HCT116 (cell line): ENCODE measurements around the gene ARRDC2. TPM values are rescaled to one million over a fixed set of nuclear protein-coding genes. Genes with fewer than 3 reads are reported as not detected.

ENCODE experiments used
- ATAC-seq: fragments of 200-7000 bp; cut with Tn5 transposase; 2 replicates; pipeline ENCODE4 v1.9.1; 2020; ENCODE audit warnings: mild to moderate bottlenecking, moderate library complexity
- BruUV-seq: library from RNA; stranded (reverse); fragments of 400-500 nt; replicated peaks from 2 replicates; lab custom pipeline; 2021; lab: Mats Ljungman, UMichigan
- CTCF ChIA-PET: fragments of 300-600 bp; sonication (Branson Sonifier 250); formaldehyde crosslinking; loops from one replicate; lab custom pipeline; 2021; ENCODE audit warnings: antibody characterized with exemption; lab: Charles Lee
- POLR2A ChIA-PET: fragments of 300-600, 350-600 bp; sonication (Branson Sonifier 250); formaldehyde crosslinking; loops from one replicate; lab custom pipeline; 2021; ENCODE audit warnings: antibody characterized with exemption; lab: Charles Lee
- RAD21 ChIA-PET, 2 experiments: fragments of 300-600 bp; sonication (Branson Sonifier 250); formaldehyde crosslinking; loops; one replicate each; lab custom pipeline; 2023; ENCODE audit warnings: low total read pairs in 2 of 2; ENCODE audit not compliant: uncharacterized antibody in 2 of 2, unreplicated experiment in 2 of 2, low non-redundant PET in 1 of 2; lab: Charles Lee
- DNase-seq: peaks from one replicate; pipeline ENCODE4 v3.0.0-alpha.2; 2010; ENCODE audit warnings: low read depth, low spot score
- H2AFZ ChIP-seq: fragments of 200-600 bp; shearing (Covaris generic), sonication (generic); 2 replicates; pipeline ENCODE4 v1.6.1; 2017; ENCODE audit warnings: low read depth, mixed run types, mixed read lengths, antibody characterized with exemption, low read length; ENCODE audit not compliant: poor library complexity, severe bottlenecking
- H3K27ac ChIP-seq: 2 replicates; pipeline ENCODE4 v1.5.1; 2012; ENCODE audit warnings: low read depth, low read length
- H3K27me3 ChIP-seq: fragments of 200-600 bp; sonication (generic); 2 replicates; pipeline ENCODE4 v1.6.1; 2016; ENCODE audit warnings: mixed run types, low read length, mixed read lengths; ENCODE audit not compliant: insufficient read depth
- H3K36me3 ChIP-seq, 2 experiments: fragments of 200-500 bp in 1 of 2; fragments of 200-600 bp in 1 of 2; sonication (Bioruptor generic) in 1 of 2; sonication (generic) in 1 of 2; 2 replicates each; pipeline versions ENCODE4 v1.5.1 to v1.6.1; 2014 to 2016; ENCODE audit warnings: low read length in 2 of 2, inconsistent platforms in 1 of 2, mixed read lengths in 1 of 2, mixed run types in 1 of 2; ENCODE audit not compliant: insufficient read depth in 2 of 2, control insufficient read depth in 1 of 2
- H3K4me1 ChIP-seq, 2 experiments: fragments of 200-600 bp in 1 of 2; sonication (generic) in 1 of 2; 2 replicates each; pipeline versions ENCODE4 v1.5.1 to v1.6.1; 2012 to 2017; ENCODE audit warnings: low read length in 2 of 2, inconsistent platforms in 1 of 2, mild to moderate bottlenecking in 1 of 2, mixed read lengths in 1 of 2, mixed run types in 1 of 2, moderate library complexity in 1 of 2; ENCODE audit not compliant: insufficient read depth in 2 of 2, control insufficient read depth in 1 of 2
- H3K4me2 ChIP-seq: fragments of 200-600 bp; sonication (generic); 2 replicates; pipeline ENCODE4 v1.6.1; 2017; ENCODE audit warnings: mixed run types, low read length, mixed read lengths
- H3K4me3 ChIP-seq, 2 experiments: fragments of 200-600 bp in 1 of 2; sonication (generic) in 1 of 2; replicated peaks in 1 of 2; 2 replicates each; pipeline ENCODE4 v1.5.1; 2011 to 2016; ENCODE audit warnings: low read length in 2 of 2, control low read depth in 1 of 2, low read depth in 1 of 2, mild to moderate bottlenecking in 1 of 2, mixed read lengths in 1 of 2, mixed run types in 1 of 2
- H3K79me2 ChIP-seq: fragments of 200-600 bp; sonication (generic); 2 replicates; pipeline ENCODE4 v1.6.1; 2017; ENCODE audit warnings: mild to moderate bottlenecking, mixed run types, low read length, moderate library complexity, mixed read lengths; ENCODE audit not compliant: insufficient read depth
- H3K9ac ChIP-seq: fragments of 200-600 bp; sonication (generic); 2 replicates; pipeline ENCODE4 v1.6.1; 2016; ENCODE audit warnings: low read length, mixed read lengths
- H3K9me2 ChIP-seq: fragments of 200-600 bp; sonication (generic), shearing (Covaris generic); 2 replicates; pipeline ENCODE4 v1.6.1; 2017; ENCODE audit warnings: mixed run types, mild to moderate bottlenecking, moderate library complexity; ENCODE audit not compliant: insufficient read depth
- H3K9me3 ChIP-seq, 2 experiments: fragments of 200-500 bp in 1 of 2; fragments of 200-600 bp in 1 of 2; sonication (Bioruptor generic) in 1 of 2; sonication (generic) in 1 of 2; 2 replicates each; pipeline ENCODE4 v1.6.1; 2014 to 2017; ENCODE audit warnings: low read length in 2 of 2, mixed read lengths in 2 of 2, inconsistent platforms in 1 of 2, low read depth in 1 of 2, mild to moderate bottlenecking in 1 of 2, mixed run types in 1 of 2, moderate library complexity in 1 of 2; ENCODE audit not compliant: control insufficient read depth in 1 of 2, insufficient read depth in 1 of 2
- H4K20me1 ChIP-seq: fragments of 200-600 bp; sonication (generic), shearing (Covaris generic); 2 replicates; pipeline ENCODE4 v1.6.1; 2017; ENCODE audit warnings: mixed run types, mild to moderate bottlenecking, moderate library complexity; ENCODE audit not compliant: insufficient read depth
- CEBPB ChIP-seq: IDR thresholded peaks from 2 replicates; pipeline ENCODE4 v1.6.1; 2012; ENCODE audit warnings: low read depth
- EGR1 ChIP-seq: IDR thresholded peaks from 2 replicates; pipeline ENCODE4 v1.6.1; 2012; ENCODE audit warnings: low read depth
- ELF1 ChIP-seq: IDR thresholded peaks from 2 replicates; pipeline ENCODE4 v1.6.1; 2012; ENCODE audit warnings: low read depth, borderline replicate concordance
- EZH2 ChIP-seq: fragments of 200-600 bp; sonication (generic); IDR thresholded peaks from 2 replicates; pipeline ENCODE4 v1.6.1; 2017; ENCODE audit warnings: antibody characterized with exemption, mixed run types
- EZH2phosphoT487 ChIP-seq: fragments of 200-600 bp; IDR thresholded peaks from 2 replicates; pipeline ENCODE4 v1.6.1; 2018; ENCODE audit warnings: antibody characterized with exemption, borderline replicate concordance
- FOSL1 ChIP-seq: IDR thresholded peaks from 2 replicates; pipeline ENCODE4 v1.6.1; 2012; ENCODE audit warnings: low read depth
- POLR2A ChIP-seq: IDR thresholded peaks from 2 replicates; pipeline ENCODE4 v1.7.0; 2011; ENCODE audit warnings: borderline replicate concordance; ENCODE audit not compliant: insufficient read depth, insufficient read length; ENCODE audit errors: extremely low read depth
- RAD21 ChIP-seq: IDR thresholded peaks from 2 replicates; pipeline ENCODE4 v1.6.1; 2012; ENCODE audit warnings: low read depth, mild to moderate bottlenecking
- SIN3A ChIP-seq: IDR thresholded peaks from 2 replicates; pipeline ENCODE4 v1.6.1; 2012; ENCODE audit warnings: low read depth
- SP1 ChIP-seq: IDR thresholded peaks from 2 replicates; pipeline ENCODE4 v1.6.1; 2012; ENCODE audit warnings: low read depth
- SRF ChIP-seq: IDR thresholded peaks from 2 replicates; pipeline ENCODE4 v1.6.1; 2012; ENCODE audit warnings: low read depth
- TCF7L2 ChIP-seq: IDR thresholded peaks from 2 replicates; pipeline ENCODE4 v1.7.0; 2011; ENCODE audit warnings: borderline replicate concordance, inconsistent platforms; ENCODE audit not compliant: insufficient read depth, insufficient read length; ENCODE audit errors: extremely low read depth
- YY1 ChIP-seq: IDR thresholded peaks from 2 replicates; pipeline ENCODE4 v1.6.1; 2011; ENCODE audit warnings: low read length, low read depth, moderate library complexity, mild to moderate bottlenecking; ENCODE audit not compliant: insufficient replicate concordance; ENCODE audit errors: extremely low read depth
- ZNF274 ChIP-seq: fragments of 200-500 bp; sonication (Bioruptor generic); IDR thresholded peaks from 2 replicates; pipeline ENCODE4 v1.6.1; 2014; ENCODE audit warnings: mild to moderate bottlenecking, low read depth, low read length, inconsistent platforms
- intact Hi-C: fragments of 100-400 bp; cut with micrococcal nuclease; formaldehyde crosslinking; loops from 2 replicates; pipeline ENCODE4 v1.10.0; 2022
- total RNA-seq: library from RNA; stranded (reverse); gene quantifications from one replicate; pipeline ENCODE4 v1.2.1, GENCODE V29; 2021; ENCODE audit not compliant: unreplicated experiment
- TF ChIP-seq, protein P1 (sequence below): IDR thresholded peaks from 2 replicates; pipeline ENCODE4 v1.6.1; 2011; ENCODE audit warnings: mild to moderate bottlenecking, low read length, moderate library complexity; ENCODE audit not compliant: insufficient replicate concordance; ENCODE audit errors: extremely low read depth
- TF ChIP-seq, protein P2 (sequence below), 3 experiments: fragments of 200-600 bp in 1 of 3; sonication (generic) in 1 of 3; IDR thresholded peaks in 2 of 3; conservative IDR thresholded peaks in 1 of 3; 2 replicates each; pipeline ENCODE4 v1.5.1; 2012 to 2017; ENCODE audit warnings: low read depth in 2 of 3, low read length in 2 of 3, antibody characterized with exemption in 1 of 3, borderline replicate concordance in 1 of 3, control low read depth in 1 of 3, mild to moderate bottlenecking in 1 of 3, mixed read lengths in 1 of 3, mixed run types in 1 of 3, moderate library complexity in 1 of 3; ENCODE audit not compliant: insufficient read depth in 1 of 3
- TF ChIP-seq, protein P3 (sequence below): IDR thresholded peaks from 2 replicates; pipeline ENCODE4 v1.6.1; 2012
- TF ChIP-seq, protein P4 (sequence below): IDR thresholded peaks from 2 replicates; pipeline ENCODE4 v1.6.1; 2012
- TF ChIP-seq, protein P5 (sequence below): IDR thresholded peaks from 2 replicates; pipeline ENCODE4 v1.6.1; 2012; ENCODE audit warnings: low read depth

The ARRDC2 gene
- total RNA-seq, 1 experiment from 2014 or later = 36.5 TPM

DNA sequence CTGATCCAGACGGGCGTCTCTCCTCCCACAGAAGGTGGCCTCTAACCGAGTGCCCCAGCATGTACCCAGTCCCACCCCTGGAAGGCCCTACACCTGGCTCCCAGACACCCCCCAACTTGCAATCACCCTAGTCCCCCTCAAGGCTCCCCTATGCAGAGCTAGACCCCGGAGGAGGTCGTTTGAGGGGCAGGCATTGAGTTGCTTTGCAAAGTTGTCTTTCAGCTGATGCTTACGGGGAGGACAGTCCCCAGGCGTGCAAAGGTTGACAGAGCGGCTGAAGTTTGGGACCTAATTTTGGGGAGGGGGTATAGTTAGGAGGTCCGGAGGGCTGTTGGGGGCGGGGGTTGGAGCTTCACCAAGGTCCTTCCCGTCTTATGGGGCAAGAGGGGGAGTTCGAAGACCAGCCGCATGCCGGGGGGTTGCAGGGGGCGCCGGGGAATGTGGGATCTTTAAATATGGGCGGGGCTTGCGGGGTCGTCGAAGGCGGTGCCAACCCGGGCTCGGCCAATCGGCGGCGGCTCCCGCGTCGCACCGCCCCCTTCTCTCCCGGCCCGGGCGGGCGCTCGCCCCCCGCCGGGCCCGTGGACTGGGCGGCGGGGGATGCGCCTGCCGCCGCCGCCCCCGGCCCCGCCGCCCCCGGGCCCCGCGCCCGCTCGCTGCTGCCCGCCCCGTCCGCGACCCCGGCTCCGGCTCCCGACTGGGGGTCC lies 41.3 kb upstream of the ARRDC2 start, which contains the start of gene KCNN1:
Gene KCNN1 (plus strand): TSS at position 558 of the 707 bp plus-strand sequence. CDS start 6,782 bp downstream, outside the sequence.
- H3K27me3 ChIP-seq = no peaks in the 10 kb centered on the region
- no peaks in the 10 kb centered on the region for H3K79me2 ChIP-seq
- POLR2A ChIA-PET = no interaction called here
- no peaks in the 10 kb centered on the region for H3K9me2 ChIP-seq
- RAD21 ChIA-PET = no interaction called here
- no peak within 1 kb of the TSS for H3K9ac ChIP-seq
- H4K20me1 ChIP-seq = no peaks in the 10 kb centered on the region
- H3K9me3 ChIP-seq = no peaks in the 10 kb centered on the region
- intact Hi-C loops = no loop called here
- no TSS peak for BruUV-seq
- CTCF ChIA-PET = no interaction called here
- ATAC-seq = peak; percentile 52
- DNase-seq = no peak
- no peak within 1 kb of the TSS for H3K27ac ChIP-seq
- H3K4me3 ChIP-seq = no peak within 1 kb of the TSS
- H3K4me1 ChIP-seq = peaks cover 0 to 10% of the 10 kb centered on the region in 2 experiments; a peak in 2 of 4 replicates
- no peak within 1 kb of the TSS for H2AFZ ChIP-seq
- no peaks in the 10 kb centered on the region for H3K36me3 ChIP-seq
- no peak for TF ChIP-seq FOSL1
- no peak for TF ChIP-seq SIN3A
- no peak for TF ChIP-seq POLR2A
- TF ChIP-seq YY1 = no peak
- TF ChIP-seq, protein P1, sequence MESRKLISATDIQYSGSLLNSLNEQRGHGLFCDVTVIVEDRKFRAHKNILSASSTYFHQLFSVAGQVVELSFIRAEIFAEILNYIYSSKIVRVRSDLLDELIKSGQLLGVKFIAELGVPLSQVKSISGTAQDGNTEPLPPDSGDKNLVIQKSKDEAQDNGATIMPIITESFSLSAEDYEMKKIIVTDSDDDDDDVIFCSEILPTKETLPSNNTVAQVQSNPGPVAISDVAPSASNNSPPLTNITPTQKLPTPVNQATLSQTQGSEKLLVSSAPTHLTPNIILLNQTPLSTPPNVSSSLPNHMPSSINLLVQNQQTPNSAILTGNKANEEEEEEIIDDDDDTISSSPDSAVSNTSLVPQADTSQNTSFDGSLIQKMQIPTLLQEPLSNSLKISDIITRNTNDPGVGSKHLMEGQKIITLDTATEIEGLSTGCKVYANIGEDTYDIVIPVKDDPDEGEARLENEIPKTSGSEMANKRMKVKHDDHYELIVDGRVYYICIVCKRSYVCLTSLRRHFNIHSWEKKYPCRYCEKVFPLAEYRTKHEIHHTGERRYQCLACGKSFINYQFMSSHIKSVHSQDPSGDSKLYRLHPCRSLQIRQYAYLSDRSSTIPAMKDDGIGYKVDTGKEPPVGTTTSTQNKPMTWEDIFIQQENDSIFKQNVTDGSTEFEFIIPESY = no peak
- TF ChIP-seq, protein P2, sequence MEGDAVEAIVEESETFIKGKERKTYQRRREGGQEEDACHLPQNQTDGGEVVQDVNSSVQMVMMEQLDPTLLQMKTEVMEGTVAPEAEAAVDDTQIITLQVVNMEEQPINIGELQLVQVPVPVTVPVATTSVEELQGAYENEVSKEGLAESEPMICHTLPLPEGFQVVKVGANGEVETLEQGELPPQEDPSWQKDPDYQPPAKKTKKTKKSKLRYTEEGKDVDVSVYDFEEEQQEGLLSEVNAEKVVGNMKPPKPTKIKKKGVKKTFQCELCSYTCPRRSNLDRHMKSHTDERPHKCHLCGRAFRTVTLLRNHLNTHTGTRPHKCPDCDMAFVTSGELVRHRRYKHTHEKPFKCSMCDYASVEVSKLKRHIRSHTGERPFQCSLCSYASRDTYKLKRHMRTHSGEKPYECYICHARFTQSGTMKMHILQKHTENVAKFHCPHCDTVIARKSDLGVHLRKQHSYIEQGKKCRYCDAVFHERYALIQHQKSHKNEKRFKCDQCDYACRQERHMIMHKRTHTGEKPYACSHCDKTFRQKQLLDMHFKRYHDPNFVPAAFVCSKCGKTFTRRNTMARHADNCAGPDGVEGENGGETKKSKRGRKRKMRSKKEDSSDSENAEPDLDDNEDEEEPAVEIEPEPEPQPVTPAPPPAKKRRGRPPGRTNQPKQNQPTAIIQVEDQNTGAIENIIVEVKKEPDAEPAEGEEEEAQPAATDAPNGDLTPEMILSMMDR (IDR thresholded peaks at IDR 0.05 in 2 of 3, conservative IDR thresholded peaks at IDR 0.05 in 1 of 3; ENCODE audit: borderline replicate concordance in 1 of 3, insufficient read depth in 1 of 3, low read depth in 2 of 3, low read length in 2 of 3) = no peak
- TF ChIP-seq, protein P3, sequence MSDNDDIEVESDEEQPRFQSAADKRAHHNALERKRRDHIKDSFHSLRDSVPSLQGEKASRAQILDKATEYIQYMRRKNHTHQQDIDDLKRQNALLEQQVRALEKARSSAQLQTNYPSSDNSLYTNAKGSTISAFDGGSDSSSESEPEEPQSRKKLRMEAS = no peak
- TF ChIP-seq SRF = no peak
- TF ChIP-seq CEBPB = no peak
- TF ChIP-seq, protein P4, sequence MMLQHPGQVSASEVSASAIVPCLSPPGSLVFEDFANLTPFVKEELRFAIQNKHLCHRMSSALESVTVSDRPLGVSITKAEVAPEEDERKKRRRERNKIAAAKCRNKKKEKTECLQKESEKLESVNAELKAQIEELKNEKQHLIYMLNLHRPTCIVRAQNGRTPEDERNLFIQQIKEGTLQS = no peak
- no peak for TF ChIP-seq EGR1
- TF ChIP-seq ZNF274 = no peak
- TF ChIP-seq, protein P5, sequence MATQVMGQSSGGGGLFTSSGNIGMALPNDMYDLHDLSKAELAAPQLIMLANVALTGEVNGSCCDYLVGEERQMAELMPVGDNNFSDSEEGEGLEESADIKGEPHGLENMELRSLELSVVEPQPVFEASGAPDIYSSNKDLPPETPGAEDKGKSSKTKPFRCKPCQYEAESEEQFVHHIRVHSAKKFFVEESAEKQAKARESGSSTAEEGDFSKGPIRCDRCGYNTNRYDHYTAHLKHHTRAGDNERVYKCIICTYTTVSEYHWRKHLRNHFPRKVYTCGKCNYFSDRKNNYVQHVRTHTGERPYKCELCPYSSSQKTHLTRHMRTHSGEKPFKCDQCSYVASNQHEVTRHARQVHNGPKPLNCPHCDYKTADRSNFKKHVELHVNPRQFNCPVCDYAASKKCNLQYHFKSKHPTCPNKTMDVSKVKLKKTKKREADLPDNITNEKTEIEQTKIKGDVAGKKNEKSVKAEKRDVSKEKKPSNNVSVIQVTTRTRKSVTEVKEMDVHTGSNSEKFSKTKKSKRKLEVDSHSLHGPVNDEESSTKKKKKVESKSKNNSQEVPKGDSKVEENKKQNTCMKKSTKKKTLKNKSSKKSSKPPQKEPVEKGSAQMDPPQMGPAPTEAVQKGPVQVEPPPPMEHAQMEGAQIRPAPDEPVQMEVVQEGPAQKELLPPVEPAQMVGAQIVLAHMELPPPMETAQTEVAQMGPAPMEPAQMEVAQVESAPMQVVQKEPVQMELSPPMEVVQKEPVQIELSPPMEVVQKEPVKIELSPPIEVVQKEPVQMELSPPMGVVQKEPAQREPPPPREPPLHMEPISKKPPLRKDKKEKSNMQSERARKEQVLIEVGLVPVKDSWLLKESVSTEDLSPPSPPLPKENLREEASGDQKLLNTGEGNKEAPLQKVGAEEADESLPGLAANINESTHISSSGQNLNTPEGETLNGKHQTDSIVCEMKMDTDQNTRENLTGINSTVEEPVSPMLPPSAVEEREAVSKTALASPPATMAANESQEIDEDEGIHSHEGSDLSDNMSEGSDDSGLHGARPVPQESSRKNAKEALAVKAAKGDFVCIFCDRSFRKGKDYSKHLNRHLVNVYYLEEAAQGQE = no peak
- TF ChIP-seq EZH2 = no peak
- TF ChIP-seq SP1 = no peak
- TF ChIP-seq TCF7L2 = no peak
- no peak for TF ChIP-seq RAD21
- no peak for TF ChIP-seq ELF1
- TF ChIP-seq EZH2phosphoT487 = no peak
- peak within 1 kb of the TSS; percentile 28; the same call in 1 of the 2 replicates for H3K4me2 ChIP-seq
